Thymus (tissue), 11 donors: ENCODE measurements around the gene FAM83D. TPM values are rescaled to one million over a fixed set of nuclear protein-coding genes. Genes with fewer than 3 reads are reported as not detected.

Experiments used
- DNase-seq, 9 donors: peaks; one replicate each; pipeline ENCODE4 v3.0.0-alpha.2; 2013; ENCODE audit warnings: low spot score in 9 of 9, low read depth in 6 of 9, missing footprints in 1 of 9
- H3K27ac ChIP-seq, 2 donors: one replicate each; pipeline ENCODE4 v1.5.1; 2013; ENCODE audit warnings: control low read depth in 1 of 2, low read depth in 1 of 2, low read length in 1 of 2, mild to moderate bottlenecking in 1 of 2, moderate library complexity in 1 of 2
- H3K27me3 ChIP-seq, 2 donors: one replicate each; pipeline ENCODE4 v1.5.1; 2013; ENCODE audit warnings: low read length in 1 of 2; ENCODE audit not compliant: control insufficient read depth in 2 of 2, insufficient read depth in 1 of 2
- H3K36me3 ChIP-seq, 2 donors: one replicate each; pipeline ENCODE4 v1.5.1; 2013; ENCODE audit warnings: low read length in 1 of 2, mild to moderate bottlenecking in 1 of 2, moderate library complexity in 1 of 2; ENCODE audit not compliant: control insufficient read depth in 2 of 2, insufficient read depth in 2 of 2
- H3K4me1 ChIP-seq, 2 donors: one replicate each; pipeline ENCODE4 v1.5.1; 2013; ENCODE audit warnings: low read length in 2 of 2; ENCODE audit not compliant: control insufficient read depth in 2 of 2, insufficient read depth in 2 of 2
- H3K4me3 ChIP-seq, 2 donors: one replicate each; pipeline ENCODE4 v1.5.1; 2013; ENCODE audit warnings: low read length in 2 of 2, control low read depth in 1 of 2, mild to moderate bottlenecking in 1 of 2
- H3K9me3 ChIP-seq, 2 donors: one replicate each; pipeline ENCODE4 v1.5.1; 2013; ENCODE audit warnings: low read length in 1 of 2, mild to moderate bottlenecking in 1 of 2; ENCODE audit not compliant: control insufficient read depth in 2 of 2, insufficient read depth in 1 of 2
- WGBS: extraction: QIAGEN DNeasy Blood & Tissue Kit; methylation state at CpG from one replicate; pipeline ENCODE4 v1.1.7; 2013; 5-methylcytosine and 5-hydroxymethylcytosine counted together
- polyA plus RNA-seq: library from polyadenylated mRNA; stranded (reverse); fragments of 200-250 nt; gene quantifications from one replicate; pipeline ENCODE4 v1.2.3, GENCODE V29; 2013
- total RNA-seq: library from RNA; stranded (reverse); fragments of 120-200 nt; gene quantifications from one replicate; pipeline ENCODE4 v1.2.4, GENCODE V29; 2013
- donor health status: healthy.

FAM83D gene
- total and polyA plus RNA-seq, 2 donors = 2.5 to 9.6 TPM

- DNase-seq = no peak
- Histone ChIP-seq H3K27me3 (no peaks in the 10 kb centered on the region), H3K36me3 (peaks cover 29 to 59% of the 10 kb centered on the region in 2 donors), H3K4me3 (no peak overlapping the region), H3K9me3 (no peaks in the 10 kb centered on the region), H3K27ac (no peak overlapping the region), H3K4me1 (no peaks in the 10 kb centered on the region)
- WGBS = 47% methylated on average over 1 of the region's 1 CpG
Observed at GRCh38 chr20:38905375-38905774, 20.8 kb upstream of the FAM83D start.

- Histone ChIP-seq H3K27me3 (no peaks in the 10 kb centered on the region), H3K27ac (no peak overlapping the region), H3K36me3 (peaks cover 20 to 45% of the 10 kb centered on the region in 2 donors), H3K4me3 (no peak overlapping the region), H3K9me3 (no peaks in the 10 kb centered on the region), H3K4me1 (no peaks in the 10 kb centered on the region)
- DNase-seq = no peak
- WGBS = 96% methylated on average over 13 of the region's 13 CpGs
Observed at GRCh38 chr20:38907918-38908677, 18.1 kb upstream of the FAM83D start.

GRCh38 chr20:38915355-38915754, 10.9 kb upstream of the FAM83D start:
- no peak for DNase-seq
- H3K27ac ChIP-seq = no peak overlapping the region
- H3K4me1 ChIP-seq = no peaks in the 10 kb centered on the region
- H3K9me3 ChIP-seq = no peaks in the 10 kb centered on the region
- no peaks in the 10 kb centered on the region for H3K27me3 ChIP-seq
- H3K4me3 ChIP-seq = no peak overlapping the region
- 98% methylated on average over 7 of the region's 7 CpGs for WGBS
- H3K36me3 ChIP-seq = peaks cover 16 to 28% of the 10 kb centered on the region in 2 donors

GRCh38 chr20:38917657-38918056, 8.6 kb upstream of the FAM83D start:
- Histone ChIP-seq H3K36me3 (peaks cover 13 to 25% of the 10 kb centered on the region in 2 donors), H3K27me3 (no peaks in the 10 kb centered on the region)
- WGBS = 97% methylated on average over 4 of the region's 4 CpGs

GRCh38 chr20:38918172-38918571, 8.0 kb upstream of the FAM83D start:
- no peak overlapping the region for H3K4me3 ChIP-seq
- no peak overlapping the region for H3K27ac ChIP-seq
- no peaks in the 10 kb centered on the region for H3K9me3 ChIP-seq
- 98% methylated on average over 19 of the region's 19 CpGs for WGBS
- no peak for DNase-seq
- peaks cover 13 to 25% of the 10 kb centered on the region in 2 donors for H3K36me3 ChIP-seq
- H3K27me3 ChIP-seq = no peaks in the 10 kb centered on the region
- H3K4me1 ChIP-seq = no peaks in the 10 kb centered on the region

More at GRCh38 chr20:38917657-38918056, 8.6 kb upstream of the FAM83D start:
- no peak for DNase-seq
- Histone ChIP-seq H3K9me3 (no peaks in the 10 kb centered on the region), H3K4me1 (no peaks in the 10 kb centered on the region), H3K27ac (no peak overlapping the region), H3K4me3 (no peak overlapping the region)

- WGBS = 99% methylated on average over 7 of the region's 7 CpGs
- H3K27me3 ChIP-seq = no peaks in the 10 kb centered on the region
- H3K4me3 ChIP-seq = no peak overlapping the region
- peaks cover 11 to 20% of the 10 kb centered on the region in 2 donors for H3K36me3 ChIP-seq
- H3K4me1 ChIP-seq = no peaks in the 10 kb centered on the region
- H3K27ac ChIP-seq = no peak overlapping the region
- H3K9me3 ChIP-seq = no peaks in the 10 kb centered on the region
- no peak for DNase-seq
Observed at GRCh38 chr20:38919683-38920082, 6.5 kb upstream of the FAM83D start.

GRCh38 chr20:38920411-38920810, 5.8 kb upstream of the FAM83D start:
- Histone ChIP-seq H3K27me3 (no peaks in the 10 kb centered on the region), H3K4me3 (no peak overlapping the region), H3K9me3 (no peaks in the 10 kb centered on the region), H3K36me3 (peaks cover 11 to 20% of the 10 kb centered on the region in 2 donors), H3K27ac (no peak overlapping the region), H3K4me1 (no peaks in the 10 kb centered on the region)
- DNase-seq = no peak
- 92% methylated on average over 3 of the region's 3 CpGs for WGBS

GRCh38 chr20:38920851-38921250, 5.4 kb upstream of the FAM83D start:
- Histone ChIP-seq H3K27me3 (no peaks in the 10 kb centered on the region), H3K36me3 (peaks cover 11 to 15% of the 10 kb centered on the region in 2 donors), H3K9me3 (peaks cover 0 to under 1% of the 10 kb centered on the region in 2 donors), H3K4me3 (no peak overlapping the region), H3K27ac (no peak overlapping the region), H3K4me1 (no peaks in the 10 kb centered on the region)
- DNase-seq = no peak
- WGBS = 97% methylated on average over 9 of the region's 9 CpGs

GRCh38 chr20:38924718-38925117, 1.5 kb upstream of the FAM83D start:
- 97% methylated on average over 2 of the region's 2 CpGs for WGBS
- no peak overlapping the region for H3K4me3 ChIP-seq
- no peaks in the 10 kb centered on the region for H3K27me3 ChIP-seq
- DNase-seq = no peak
- no peak overlapping the region for H3K27ac ChIP-seq
- H3K36me3 ChIP-seq = no peaks in the 10 kb centered on the region
- H3K9me3 ChIP-seq = peaks cover 0 to 3% of the 10 kb centered on the region in 2 donors
- H3K4me1 ChIP-seq = peaks cover 15 to 17% of the 10 kb centered on the region in 2 donors
